Measurements from ENCODE around the gene UPK3BL2.
"Not testable (repeated sequence)": the region's sequence is repeated elsewhere in the genome, so short reads cannot be mapped to it uniquely, and the experiment has no call there.

UPK3BL2 gene

DNA sequence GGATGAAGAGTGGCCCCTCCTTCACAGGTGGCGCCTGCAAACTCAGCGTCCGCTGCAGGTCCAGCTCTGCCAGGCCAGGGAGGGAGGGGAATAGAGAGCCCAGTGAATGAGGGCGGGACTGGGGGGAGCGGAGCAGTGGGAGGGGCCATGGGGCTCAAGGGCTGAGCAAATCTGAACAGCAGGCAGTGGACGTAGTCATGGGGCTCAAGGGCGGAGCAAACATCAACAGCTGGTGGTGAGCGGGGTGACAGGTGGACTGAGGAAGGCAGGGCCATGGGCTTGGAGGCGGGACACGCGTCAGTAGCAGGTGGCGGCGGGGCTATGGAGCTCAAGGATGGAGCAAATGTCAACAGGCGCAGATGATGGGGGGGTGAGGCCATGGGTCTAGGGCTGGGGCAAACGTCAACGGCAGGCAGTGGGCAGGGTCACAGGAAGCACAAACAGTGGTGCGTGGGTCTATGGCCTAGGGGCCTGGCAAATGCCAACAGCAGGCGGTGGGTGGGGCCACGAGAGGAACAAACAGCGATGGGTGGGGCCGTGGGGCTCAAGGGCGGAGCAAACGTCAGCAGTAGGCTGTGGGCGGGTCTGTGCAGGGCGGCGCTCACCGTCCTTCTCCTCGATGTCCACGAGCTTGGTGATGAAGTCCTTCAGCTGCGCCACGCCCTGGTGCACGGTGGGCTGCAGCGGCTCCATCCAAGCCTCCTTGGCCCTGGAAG is 50.1 kb downstream of the UPK3BL2 start:
- not testable (repeated sequence) for DNase-seq (ENCODE audit: low spot score)

- not testable (repeated sequence) for DNase-seq (ENCODE audit: low spot score)
Measured at GRCh38 chr7:102490529-102491075, 52.9 kb downstream of the UPK3BL2 start.

Measured in left forelimb (tissue), 1 donor.